SJSA1 (cell line): Measurements from ENCODE around the gene FMO3. TPM values are rescaled to one million over a fixed set of nuclear protein-coding genes. Genes with fewer than 3 reads are reported as not detected.

ENCODE experiments used
- DNase-seq, 2 experiments: peaks; one replicate each; pipeline ENCODE4 v3.0.0-alpha.2; 2015 to 2020; ENCODE audit warnings: low spot score in 2 of 2, low read depth in 1 of 2
- H3K27ac ChIP-seq: fragments of 250-450 bp; sonication (Bioruptor Pico); 2 replicates; pipeline ENCODE4 v1.5.1; 2020; ENCODE audit warnings: mild to moderate bottlenecking, moderate library complexity
- H3K27me3 ChIP-seq: fragments of 250-450 bp; sonication (Bioruptor Pico); replicated peaks from 2 replicates; pipeline ENCODE4 v1.5.1; 2020; ENCODE audit warnings: mild to moderate bottlenecking, moderate library complexity
- H3K36me3 ChIP-seq: fragments of 250-450 bp; sonication (Bioruptor Pico); 2 replicates; pipeline ENCODE4 v1.5.1; 2020; ENCODE audit warnings: mild to moderate bottlenecking
- H3K4me1 ChIP-seq: fragments of 250-450 bp; sonication (Bioruptor Pico); replicated peaks from 2 replicates; pipeline ENCODE4 v1.6.1; 2021; ENCODE audit warnings: mild to moderate bottlenecking
- H3K4me3 ChIP-seq: fragments of 250-450 bp; sonication (Bioruptor Pico); 2 replicates; pipeline ENCODE4 v1.5.1; 2020; ENCODE audit warnings: mild to moderate bottlenecking
- H3K9me3 ChIP-seq: fragments of 250-450 bp; sonication (Bioruptor Pico); replicated peaks from 2 replicates; pipeline ENCODE4 v1.5.1; 2020; ENCODE audit warnings: mild to moderate bottlenecking
- total RNA-seq: library from RNA; depleted of rRNA; stranded (reverse); fragments of >200 nt; shearing (Covaris generic); gene quantifications from 2 replicates; pipeline ENCODE4 v1.2.3, GENCODE V29; 2014; rRNA removed

FMO3 gene
- total RNA-seq, 1 experiment from 2014 or later = 3.4 TPM

- DNase-seq = no peak
- H3K27me3 ChIP-seq = no peaks in the 10 kb centered on the region
- H3K36me3 ChIP-seq = no peaks in the 10 kb centered on the region
- H3K27ac ChIP-seq = no peak overlapping the region
- H3K9me3 ChIP-seq = no peaks in the 10 kb centered on the region
- no peak overlapping the region for H3K4me3 ChIP-seq
- no peaks in the 10 kb centered on the region for H3K4me1 ChIP-seq
Observed at GRCh38 chr1:171155484-171155883, 64.8 kb downstream of the FMO3 start.

DNA sequence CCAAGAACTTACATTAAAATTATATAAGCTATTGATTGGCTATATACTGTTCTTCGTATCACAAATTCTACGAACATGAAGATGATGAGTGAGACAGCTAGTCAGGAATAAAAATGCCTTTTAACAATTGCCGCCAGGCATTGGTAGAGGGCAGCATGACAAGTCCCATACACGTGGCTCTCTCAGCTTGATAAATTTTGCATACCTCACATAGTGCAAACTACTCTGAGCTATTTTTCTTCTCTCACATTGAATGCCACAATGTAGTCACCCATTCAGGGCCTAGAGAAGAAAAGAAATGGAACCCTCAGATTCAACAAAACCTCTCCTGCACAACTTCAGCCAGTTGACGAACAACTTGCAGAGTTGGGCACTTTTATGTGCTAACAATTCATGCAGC, 67.4 kb downstream of the FMO3 start:
- Histone ChIP-seq H3K36me3 (no peaks in the 10 kb centered on the region), H3K9me3 (no peaks in the 10 kb centered on the region), H3K27me3 (no peaks in the 10 kb centered on the region), H3K27ac (no peak overlapping the region), H3K4me3 (no peak overlapping the region), H3K4me1 (no peaks in the 10 kb centered on the region)
- DNase-seq = no peak

DNA sequence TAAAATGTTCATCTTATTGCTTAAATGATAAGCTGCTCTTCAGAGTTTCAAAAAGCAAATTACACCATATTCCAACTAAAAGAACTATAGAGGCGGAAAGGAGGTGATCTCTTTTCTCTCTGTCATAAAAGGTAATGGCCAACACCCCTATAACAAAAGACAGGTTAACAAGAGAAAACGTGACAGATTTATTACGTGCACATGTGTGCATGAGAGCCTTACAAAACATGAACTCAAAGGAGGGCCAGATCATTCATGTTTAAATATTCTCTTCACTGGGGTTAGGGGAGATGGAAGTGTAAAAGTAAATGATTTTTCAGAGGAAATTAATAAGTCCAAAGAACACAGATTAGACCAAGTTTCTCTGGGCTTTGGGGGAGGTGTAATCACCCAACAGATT, 67.8 kb downstream of the FMO3 start:
- no peak overlapping the region for H3K4me3 ChIP-seq
- H3K27ac ChIP-seq = no peak overlapping the region
- no peaks in the 10 kb centered on the region for H3K27me3 ChIP-seq
- no peaks in the 10 kb centered on the region for H3K36me3 ChIP-seq
- H3K4me1 ChIP-seq = no peaks in the 10 kb centered on the region
- H3K9me3 ChIP-seq = no peaks in the 10 kb centered on the region
- no peak for DNase-seq

DNA sequence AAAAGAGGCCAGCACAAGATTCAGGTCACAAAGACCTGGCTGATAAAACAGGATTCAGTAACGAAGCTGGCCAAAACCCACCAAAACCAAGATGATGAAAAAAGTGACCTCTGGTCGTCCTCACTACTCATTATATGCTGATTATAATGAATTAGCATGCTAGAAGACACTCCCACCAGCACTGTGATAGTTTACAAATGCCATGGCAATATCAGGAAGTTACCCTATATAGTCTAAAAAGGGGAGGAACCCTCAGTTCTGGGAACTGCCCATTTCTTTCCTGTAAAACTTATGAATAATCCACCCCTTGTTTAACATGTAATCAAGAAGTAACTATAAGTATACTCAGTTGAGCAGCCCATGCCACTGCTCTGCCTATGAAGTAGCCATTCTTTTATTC, 68.4 kb downstream of the FMO3 start:
- no peaks in the 10 kb centered on the region for H3K4me1 ChIP-seq
- H3K27me3 ChIP-seq = no peaks in the 10 kb centered on the region
- H3K4me3 ChIP-seq = no peak overlapping the region
- H3K36me3 ChIP-seq = no peaks in the 10 kb centered on the region
- H3K27ac ChIP-seq = no peak overlapping the region
- no peaks in the 10 kb centered on the region for H3K9me3 ChIP-seq
- DNase-seq = no peak

- H3K27me3 ChIP-seq = no peaks in the 10 kb centered on the region
- no peaks in the 10 kb centered on the region for H3K9me3 ChIP-seq
- H3K36me3 ChIP-seq = no peaks in the 10 kb centered on the region
- no peaks in the 10 kb centered on the region for H3K4me1 ChIP-seq
- DNase-seq = no peak
- H3K4me3 ChIP-seq = no peak overlapping the region
- no peak overlapping the region for H3K27ac ChIP-seq
Observed at GRCh38 chr1:171160211-171160610, 69.5 kb downstream of the FMO3 start.

DNA sequence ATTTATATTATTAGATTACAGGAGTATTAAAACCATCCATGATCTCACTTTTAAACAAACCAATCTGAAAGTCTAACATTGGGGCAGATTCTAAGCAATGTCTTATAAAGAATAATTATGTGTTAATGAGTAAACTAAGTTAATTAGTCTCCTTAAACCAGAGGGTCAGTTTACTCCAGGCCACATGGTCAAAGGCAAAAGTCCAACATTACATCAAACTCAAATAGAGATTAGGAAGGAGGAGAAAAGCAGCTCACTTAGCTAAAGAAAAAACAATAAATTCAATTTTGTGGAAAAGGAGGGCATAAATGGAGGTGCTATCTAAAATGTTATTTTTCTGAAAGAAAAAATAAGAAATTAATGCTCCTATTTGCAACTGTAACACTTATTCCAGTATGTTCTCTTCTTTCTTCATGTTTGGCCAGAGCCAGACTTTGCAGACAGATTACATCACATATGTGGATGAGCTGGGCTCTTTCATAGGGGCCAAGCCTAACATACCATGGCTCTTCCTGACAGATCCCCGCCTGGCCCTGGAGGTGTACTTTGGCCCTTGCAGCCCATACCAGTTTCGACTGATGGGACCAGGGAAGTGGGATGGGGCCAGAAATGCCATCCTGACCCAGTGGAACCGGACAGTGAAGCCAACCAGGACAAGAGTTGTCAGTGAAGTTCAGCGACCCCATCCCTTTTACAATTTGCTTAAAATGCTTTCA, 70.1 kb downstream of the FMO3 start:
- DNase-seq = no peak
- H3K27me3 ChIP-seq = no peaks in the 10 kb centered on the region
- H3K4me3 ChIP-seq = no peak overlapping the region
- no peaks in the 10 kb centered on the region for H3K36me3 ChIP-seq
- no peaks in the 10 kb centered on the region for H3K4me1 ChIP-seq
- no peaks in the 10 kb centered on the region for H3K9me3 ChIP-seq
- no peak overlapping the region for H3K27ac ChIP-seq

GRCh38 chr1:171161431-171161830, 70.7 kb downstream of the FMO3 start:
- Histone ChIP-seq H3K9me3 (no peaks in the 10 kb centered on the region), H3K27me3 (no peaks in the 10 kb centered on the region), H3K4me1 (no peaks in the 10 kb centered on the region), H3K4me3 (no peak overlapping the region), H3K36me3 (no peaks in the 10 kb centered on the region), H3K27ac (no peak overlapping the region)
- DNase-seq = no peak

GRCh38 chr1:171166361-171166760, 75.7 kb downstream of the FMO3 start:
- Histone ChIP-seq H3K9me3 (no peaks in the 10 kb centered on the region), H3K27ac (no peak overlapping the region), H3K27me3 (no peaks in the 10 kb centered on the region), H3K36me3 (no peaks in the 10 kb centered on the region), H3K4me3 (no peak overlapping the region), H3K4me1 (no peaks in the 10 kb centered on the region)
- DNase-seq = no peak

Other genes with a start within 250 kb of the FMO3 start
- gene MROH9, start 155.4 kb upstream of the FMO3 start, total RNA-seq = not detected in 2 replicates
- not detected in 2 replicates for gene FMO2, start 94.4 kb downstream of the FMO3 start, total RNA-seq
- not detected in 2 replicates for gene FMO1, start 157.6 kb downstream of the FMO3 start, total RNA-seq
- gene FMO4, start 223.3 kb downstream of the FMO3 start, total RNA-seq = 2.8 TPM in 1 of 2 replicates, not detected in the other